NCI-H146 treated with DMSO at 0.1 percent for 48 hours (cell line): Measurements from ENCODE around the gene RB1.
"Not testable (repeated sequence)": the region's sequence is repeated elsewhere in the genome, so short reads cannot be mapped to it uniquely, and the experiment has no call there.

Experiments used
- DNase-seq: peaks from one replicate; lab custom pipeline; 2025; ENCODE audit not compliant: unreplicated experiment; lab: John Stamatoyannopoulos, UW

Gene RB1

GRCh38 chr13:48297131-48297786, 6.3 kb upstream of the RB1 start:
- DNase-seq = no peak

GRCh38 chr13:48299591-48299990, 4.0 kb upstream of the RB1 start:
- no peak for DNase-seq

- DNase-seq = peak; percentile 62
Measured at GRCh38 chr13:48302871-48303358, 636 bp upstream of the RB1 start.

GRCh38 chr13:48304143-48304876, 759 bp downstream of the RB1 start:
- DNase-seq = no peak

- DNase-seq = no peak
Measured at GRCh38 chr13:48311223-48311622, 7.7 kb downstream of the RB1 start.

- DNase-seq = no peak
Measured at GRCh38 chr13:48315969-48316650, 12.6 kb downstream of the RB1 start.

GRCh38 chr13:48316826-48317510, 13.4 kb downstream of the RB1 start:
- DNase-seq = no peak

GRCh38 chr13:48317511-48318376, 14.2 kb downstream of the RB1 start:
- no peak for DNase-seq

GRCh38 chr13:48318377-48318811, 14.8 kb downstream of the RB1 start:
- no peak for DNase-seq

- DNase-seq = no peak
Measured at GRCh38 chr13:48318821-48319511, 15.4 kb downstream of the RB1 start.

GRCh38 chr13:48319531-48320398, 16.2 kb downstream of the RB1 start:
- no peak for DNase-seq

- DNase-seq = no peak
Measured at GRCh38 chr13:48320399-48320790, 16.8 kb downstream of the RB1 start.

GRCh38 chr13:48320891-48321510, 17.4 kb downstream of the RB1 start:
- DNase-seq = no peak

GRCh38 chr13:48322294-48322693, 18.7 kb downstream of the RB1 start:
- no peak for DNase-seq

- no peak for DNase-seq
Measured at GRCh38 chr13:48333976-48334375, 30.4 kb downstream of the RB1 start.

GRCh38 chr13:48334534-48335127, 31.1 kb downstream of the RB1 start:
- DNase-seq = no peak

GRCh38 chr13:48339198-48339597, 35.6 kb downstream of the RB1 start:
- DNase-seq = not testable (repeated sequence)

GRCh38 chr13:48344264-48344663, 40.7 kb downstream of the RB1 start:
- DNase-seq = no peak
